ENCODE results near the gene BMP3. TPM values are rescaled to one million over a fixed set of nuclear protein-coding genes. Genes with fewer than 3 reads are reported as not detected.

BMP3 gene
- total and polyA plus RNA-seq, 2 experiments from 2014 or later, result 2.9 to 7.7 TPM

- Histone ChIP-seq H3K27me3 (peaks cover 3% of the 10 kb centered on the region), H4K20me1 (ENCODE audit: insufficient read depth, poor library complexity, severe bottlenecking) (no peaks in the 10 kb centered on the region), H3K4me1 (ENCODE audit: insufficient read depth) (peaks cover 9% of the 10 kb centered on the region), H3K79me2 (no peaks in the 10 kb centered on the region), H3K4me3 (no peak overlapping the region), H3K4me2 (no peak overlapping the region), H2AFZ (no peak overlapping the region), H3K9me3 (ENCODE audit: low read depth) (no peaks in the 10 kb centered on the region), H3K36me3 (replicated peaks; ENCODE audit: insufficient read depth, low read depth) (no peaks in the 10 kb centered on the region), H3K9me2 (replicated peaks; ENCODE audit: insufficient read depth) (no peaks in the 10 kb centered on the region), H3K27ac (no peak overlapping the region)
- no peak for DNase-seq (ENCODE audit: low spot score)
- TF ChIP-seq EZH2 (IDR thresholded peaks at IDR 0.05; ENCODE audit: borderline replicate concordance) (no peak), EZH2phosphoT487 (IDR thresholded peaks at IDR 0.05; ENCODE audit: low read depth, severe bottlenecking, unreplicated experiment) (no peak), CTCF (IDR thresholded peaks at IDR 0.05; ENCODE audit: poor library complexity) (no peak)
- 84% methylated on average over 6 of the region's 6 CpGs for WGBS (ENCODE audit: low lambda C conversion rate, missing lambda C conversion rate)
These were observed 30.3 kb downstream of the BMP3 start for GRCh38 chr4:81060587-81061343.

GRCh38 chr4:81061344-81061730 is 30.8 kb downstream of the BMP3 start:
- H2AFZ ChIP-seq, result no peak overlapping the region
- H3K27ac ChIP-seq, result no peak overlapping the region
- DNase-seq (ENCODE audit: low spot score), result no peak

GRCh38 chr4:81062001-81062400 is 31.5 kb downstream of the BMP3 start:
- no peaks in the 10 kb centered on the region for H3K9me3 ChIP-seq (ENCODE audit: low read depth)
- H4K20me1 ChIP-seq (ENCODE audit: insufficient read depth, poor library complexity, severe bottlenecking), result no peaks in the 10 kb centered on the region
- no peak overlapping the region for H3K4me2 ChIP-seq
- H3K27me3 ChIP-seq, result peaks cover 3% of the 10 kb centered on the region
- TF ChIP-seq EZH2phosphoT487 (IDR thresholded peaks at IDR 0.05; ENCODE audit: low read depth, severe bottlenecking, unreplicated experiment) (no peak), CTCF (IDR thresholded peaks at IDR 0.05; ENCODE audit: poor library complexity) (no peak), EZH2 (IDR thresholded peaks at IDR 0.05; ENCODE audit: borderline replicate concordance) (no peak)
- no peak overlapping the region for H2AFZ ChIP-seq
- no peaks in the 10 kb centered on the region for H3K36me3 ChIP-seq (replicated peaks; ENCODE audit: insufficient read depth, low read depth)
- no peak overlapping the region for H3K27ac ChIP-seq
- DNase-seq (ENCODE audit: low spot score), result no peak
- no peaks in the 10 kb centered on the region for H3K79me2 ChIP-seq
- WGBS (ENCODE audit: low lambda C conversion rate, missing lambda C conversion rate), result 37% methylated on average over 1 of the region's 1 CpG
- no peaks in the 10 kb centered on the region for H3K9me2 ChIP-seq (replicated peaks; ENCODE audit: insufficient read depth)
- peaks cover 9% of the 10 kb centered on the region for H3K4me1 ChIP-seq (ENCODE audit: insufficient read depth)
- H3K4me3 ChIP-seq, result no peak overlapping the region

More at GRCh38 chr4:81061344-81061730, 30.8 kb downstream of the BMP3 start:
- no peaks in the 10 kb centered on the region for H4K20me1 ChIP-seq (ENCODE audit: insufficient read depth, poor library complexity, severe bottlenecking)
- no peak for TF ChIP-seq EZH2 (IDR thresholded peaks at IDR 0.05; ENCODE audit: borderline replicate concordance)
- TF ChIP-seq EZH2phosphoT487 (IDR thresholded peaks at IDR 0.05; ENCODE audit: low read depth, severe bottlenecking, unreplicated experiment), result no peak
- TF ChIP-seq CTCF (IDR thresholded peaks at IDR 0.05; ENCODE audit: poor library complexity), result no peak
- H3K4me1 ChIP-seq (ENCODE audit: insufficient read depth), result peaks cover 9% of the 10 kb centered on the region
- no peaks in the 10 kb centered on the region for H3K9me2 ChIP-seq (replicated peaks; ENCODE audit: insufficient read depth)
- H3K9me3 ChIP-seq (ENCODE audit: low read depth), result no peaks in the 10 kb centered on the region
- no peak overlapping the region for H3K4me3 ChIP-seq
- peaks cover 3% of the 10 kb centered on the region for H3K27me3 ChIP-seq
- no peaks in the 10 kb centered on the region for H3K79me2 ChIP-seq
- H3K36me3 ChIP-seq (replicated peaks; ENCODE audit: insufficient read depth, low read depth), result no peaks in the 10 kb centered on the region
- no peak overlapping the region for H3K4me2 ChIP-seq
